ENCODE results near the gene CAMLG.

DNA sequence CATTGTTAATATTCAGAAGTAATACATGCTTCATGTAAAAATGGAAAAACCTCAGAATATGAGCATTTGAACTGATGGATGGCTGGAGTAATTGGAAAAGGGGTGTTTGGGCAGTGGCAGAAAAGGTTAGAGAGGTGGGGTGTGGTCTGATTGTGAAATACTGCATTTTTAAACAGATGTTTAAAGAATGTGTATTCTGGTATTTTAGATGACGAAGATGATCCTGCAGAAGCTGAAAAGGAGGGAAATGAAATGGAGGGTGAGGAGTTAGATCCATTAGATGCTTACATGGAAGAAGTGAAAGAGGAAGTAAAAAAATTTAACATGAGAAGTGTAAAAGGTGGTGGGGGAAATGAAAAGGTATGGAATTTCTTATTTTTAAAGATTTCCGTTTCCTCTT lies 39.0 kb downstream of the CAMLG start:
- TF ChIP-seq, protein P1, sequence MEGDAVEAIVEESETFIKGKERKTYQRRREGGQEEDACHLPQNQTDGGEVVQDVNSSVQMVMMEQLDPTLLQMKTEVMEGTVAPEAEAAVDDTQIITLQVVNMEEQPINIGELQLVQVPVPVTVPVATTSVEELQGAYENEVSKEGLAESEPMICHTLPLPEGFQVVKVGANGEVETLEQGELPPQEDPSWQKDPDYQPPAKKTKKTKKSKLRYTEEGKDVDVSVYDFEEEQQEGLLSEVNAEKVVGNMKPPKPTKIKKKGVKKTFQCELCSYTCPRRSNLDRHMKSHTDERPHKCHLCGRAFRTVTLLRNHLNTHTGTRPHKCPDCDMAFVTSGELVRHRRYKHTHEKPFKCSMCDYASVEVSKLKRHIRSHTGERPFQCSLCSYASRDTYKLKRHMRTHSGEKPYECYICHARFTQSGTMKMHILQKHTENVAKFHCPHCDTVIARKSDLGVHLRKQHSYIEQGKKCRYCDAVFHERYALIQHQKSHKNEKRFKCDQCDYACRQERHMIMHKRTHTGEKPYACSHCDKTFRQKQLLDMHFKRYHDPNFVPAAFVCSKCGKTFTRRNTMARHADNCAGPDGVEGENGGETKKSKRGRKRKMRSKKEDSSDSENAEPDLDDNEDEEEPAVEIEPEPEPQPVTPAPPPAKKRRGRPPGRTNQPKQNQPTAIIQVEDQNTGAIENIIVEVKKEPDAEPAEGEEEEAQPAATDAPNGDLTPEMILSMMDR (IDR thresholded peaks at IDR 0.05) = no peak
- TF ChIP-seq GABPA (IDR thresholded peaks at IDR 0.05; ENCODE audit: low read depth) (no peak), RCOR1 (IDR thresholded peaks at IDR 0.05; ENCODE audit: low read length) (no peak), EZH2phosphoT487 (IDR thresholded peaks at IDR 0.05; ENCODE audit: borderline replicate concordance, low read depth) (no peak)
